ENCODE results near the gene ERCC6.

ERCC6 gene

GRCh38 chr10:49465736-49466135 is 73.2 kb downstream of the ERCC6 start:
- FAIRE-seq, result no peak

More at GRCh38 chr10:49465736-49466135, 73.2 kb downstream of the ERCC6 start:
- no peak for DNase-seq (ENCODE audit: extremely low spot score, insufficient read length, low read depth)
